IgD-negative memory B cell (primary cell): ENCODE results near the gene FN3K. TPM values are rescaled to one million over a fixed set of nuclear protein-coding genes. Genes with fewer than 3 reads are reported as not detected.

Source experiments
- H3K27ac Mint-ChIP-seq, 3 donors: one replicate each; pipeline ENCODE4 v1.8.0; 2020 to 2022; ENCODE audit warnings: mild to moderate bottlenecking in 3 of 3, mixed read lengths in 3 of 3, moderate library complexity in 1 of 3
- H3K27me3 Mint-ChIP-seq: one replicate; pipeline ENCODE4 v1.8.0; 2021; ENCODE audit warnings: mixed read lengths
- H3K36me3 Mint-ChIP-seq: one replicate; pipeline ENCODE4 v1.8.0; 2020; ENCODE audit warnings: mild to moderate bottlenecking, mixed read lengths
- H3K4me1 Mint-ChIP-seq, 3 donors: one replicate each; pipeline ENCODE4 v1.8.0; 2020 to 2022; ENCODE audit warnings: mixed read lengths in 3 of 3, mild to moderate bottlenecking in 1 of 3
- H3K4me3 Mint-ChIP-seq, 4 donors: one replicate each; pipeline ENCODE4 v1.8.0; 2020 to 2022; ENCODE audit warnings: mild to moderate bottlenecking in 4 of 4, mixed read lengths in 4 of 4, moderate library complexity in 3 of 4
- H3K9me3 Mint-ChIP-seq, 3 donors: one replicate each; pipeline ENCODE4 v1.8.0; 2020 to 2021; ENCODE audit warnings: mixed read lengths in 3 of 3, mild to moderate bottlenecking in 1 of 3
- polyA plus RNA-seq: library from polyadenylated mRNA; unstranded; fragments of 300-500 nt; fragmentation: Illumina TruSeq; gene quantifications from one replicate; pipeline ENCODE4 v1.2.3, GENCODE V29; 2021

Gene FN3K
- polyA plus RNA-seq, 1 donor from 2014 or later, result not detected

DNA sequence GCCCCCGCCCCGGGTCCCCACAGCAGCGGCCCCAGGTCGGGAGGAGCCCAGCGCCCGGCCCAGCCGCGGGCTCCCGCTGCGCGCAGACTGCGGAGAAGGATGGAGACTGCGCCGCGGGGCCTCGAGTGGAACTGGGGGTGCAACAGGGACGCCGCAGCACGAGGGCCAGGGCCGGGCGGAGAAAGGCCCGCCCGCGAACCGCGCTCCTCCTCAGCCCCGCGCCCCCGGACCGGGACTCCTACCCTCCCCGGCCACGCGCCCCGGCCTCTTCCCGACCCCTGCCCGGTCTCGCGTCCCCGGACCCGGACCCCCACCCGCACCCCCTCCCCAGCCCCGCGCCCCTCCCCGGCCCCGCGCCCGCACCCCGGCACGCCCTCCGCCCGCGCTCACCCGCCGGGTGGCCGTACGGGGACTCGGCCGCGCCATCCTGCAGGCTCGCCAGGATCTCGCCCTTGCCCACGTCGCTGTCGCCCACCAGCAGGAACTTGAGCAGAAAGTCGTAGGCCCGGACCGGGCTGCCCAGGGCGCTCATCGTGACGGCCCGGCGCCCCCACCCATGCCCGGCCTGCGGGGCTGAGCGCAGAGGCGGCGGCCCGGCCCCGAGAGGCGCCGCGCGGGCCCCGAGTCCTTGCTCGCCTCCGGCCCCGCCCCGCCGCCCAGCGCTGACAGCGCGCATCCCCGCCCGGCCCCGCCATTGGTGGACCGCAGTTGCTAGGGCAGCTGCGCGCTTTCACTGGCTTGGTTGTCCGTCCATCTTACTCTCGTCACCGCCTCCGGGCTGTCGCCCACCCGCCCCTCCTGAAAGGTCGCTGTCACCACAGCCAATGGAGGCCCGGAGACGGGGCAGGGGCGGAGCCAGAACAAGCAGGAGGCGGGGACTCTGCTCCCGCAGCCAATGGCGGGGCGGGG lies 37.1 kb upstream of the FN3K start, which contains the start of gene RAB40B:
TSS of gene RAB40B (minus strand) at position 634 of the 909 bp plus-strand sequence. CDS start at position 532, 102 bp downstream.
- Mint-ChIP-seq H3K36me3 (no peaks in the 10 kb centered on the region), H3K27ac (peak within 1 kb of the TSS in 1 of 3 donors; percentile 29), H3K9me3 (peaks cover 0 to 9% (median 5%) of the 10 kb centered on the region in 3 donors), H3K4me3 (peak within 1 kb of the TSS; percentile 85 to 93 (median 90)), H3K27me3 (peaks cover 4% of the 10 kb centered on the region), H3K4me1 (peaks cover 0 to 4% (median 4%) of the 10 kb centered on the region in 3 donors)

DNA sequence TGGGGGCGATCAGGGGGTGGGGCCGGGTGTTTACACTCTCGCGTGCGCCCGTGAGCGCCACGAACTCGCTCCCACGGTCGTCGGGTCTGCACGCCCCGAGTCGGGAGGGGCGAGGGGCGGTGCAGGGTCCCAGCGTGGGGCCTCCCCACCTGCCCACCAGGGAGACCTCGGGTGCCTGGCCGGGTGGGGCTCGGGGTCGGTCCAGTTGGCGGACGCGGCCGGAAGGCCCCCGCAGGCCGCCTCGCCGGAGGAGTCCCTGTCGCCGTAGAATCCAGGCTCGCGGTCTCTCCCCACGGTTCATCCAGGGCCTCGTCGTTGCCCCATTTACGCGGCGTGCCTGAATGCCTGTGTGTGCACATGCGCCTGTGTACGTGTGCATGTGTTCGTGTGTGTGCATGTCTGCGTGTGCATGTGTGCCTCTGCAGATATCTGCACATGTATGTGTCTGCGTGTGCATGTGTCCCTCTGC lies 36.4 kb upstream of the FN3K start:
- Mint-ChIP-seq H3K36me3 (no peaks in the 10 kb centered on the region), H3K27ac (peak overlapping the region in 1 of 3 donors; percentile 29), H3K4me1 (peaks cover 0 to 4% (median 4%) of the 10 kb centered on the region in 3 donors), H3K4me3 (peak overlapping the region; percentile 85 to 93 (median 90)), H3K27me3 (peaks cover 4% of the 10 kb centered on the region), H3K9me3 (peaks cover 0 to 9% (median 5%) of the 10 kb centered on the region in 3 donors)

DNA sequence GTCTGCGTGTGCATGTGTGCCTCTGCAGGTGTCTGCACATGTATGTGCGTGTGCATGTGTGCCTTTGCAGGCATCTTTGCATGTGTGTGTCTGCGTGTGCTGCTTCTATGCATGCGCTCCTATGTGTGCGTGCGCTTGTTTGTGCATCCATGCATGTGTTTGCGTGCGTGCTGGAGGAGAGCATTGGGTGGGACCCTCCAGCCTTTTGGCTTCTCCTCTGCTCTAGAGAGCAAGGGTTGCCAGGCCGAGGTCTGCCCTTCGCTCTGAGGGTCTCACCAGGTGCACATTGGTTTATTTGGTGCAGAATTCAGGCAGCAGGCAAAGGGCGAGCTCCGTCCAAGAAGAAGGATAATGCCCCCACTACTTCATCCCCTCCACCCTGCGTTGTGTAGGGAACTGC lies 35.9 kb upstream of the FN3K start:
- H3K27me3 Mint-ChIP-seq, result peaks cover 4% of the 10 kb centered on the region
- H3K9me3 Mint-ChIP-seq, result peaks cover 0 to 5% (median 3%) of the 10 kb centered on the region in 3 donors
- no peaks in the 10 kb centered on the region for H3K36me3 Mint-ChIP-seq
- peak overlapping the region; percentile 85 to 93 (median 89) for H3K4me3 Mint-ChIP-seq
- H3K27ac Mint-ChIP-seq, result peak overlapping the region in 1 of 3 donors; percentile 29
- H3K4me1 Mint-ChIP-seq, result peaks cover 0 to 4% (median 4%) of the 10 kb centered on the region in 3 donors

DNA sequence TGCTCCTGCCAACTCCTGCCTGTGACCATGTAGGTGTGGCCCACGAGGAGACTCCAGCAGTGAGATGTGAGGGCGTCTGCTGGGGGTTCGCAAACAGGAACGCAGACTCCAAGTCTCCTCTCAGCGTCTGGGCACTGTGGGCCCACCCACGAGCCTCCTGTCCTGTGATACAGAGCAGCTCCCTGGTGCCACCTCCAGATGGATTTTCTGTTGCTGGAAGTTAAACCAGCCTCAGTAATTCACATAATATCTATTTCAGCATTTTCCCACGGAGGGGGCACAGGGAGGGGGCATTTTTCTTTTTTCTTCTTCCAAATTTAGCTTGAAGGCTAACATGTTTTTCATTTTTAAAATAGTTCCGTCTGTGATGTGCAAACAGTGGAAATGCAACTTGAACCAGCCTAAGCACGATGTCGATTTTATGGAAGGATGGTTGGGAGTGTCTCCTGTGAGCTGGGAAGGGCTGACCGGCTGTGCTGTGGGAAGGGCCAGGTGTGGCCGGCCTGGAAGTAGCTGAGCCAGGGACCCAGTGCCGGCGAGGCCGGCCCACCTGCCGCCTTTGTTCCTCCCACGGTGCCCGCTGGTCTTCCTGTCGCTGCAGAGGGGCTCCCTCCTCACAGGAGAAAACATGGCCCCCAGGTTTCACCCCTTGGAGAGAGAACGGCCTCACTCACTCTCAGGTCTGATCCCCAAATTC lies 33.0 kb upstream of the FN3K start:
- Mint-ChIP-seq H3K4me1 (peaks cover 4 to 5% (median 4%) of the 10 kb centered on the region in 3 donors), H3K27me3 (peaks cover 3% of the 10 kb centered on the region), H3K4me3 (peak overlapping the region in 2 of 4 donors; percentile 29 to 47), H3K9me3 (no peaks in the 10 kb centered on the region), H3K36me3 (no peaks in the 10 kb centered on the region), H3K27ac (no peak overlapping the region)

DNA sequence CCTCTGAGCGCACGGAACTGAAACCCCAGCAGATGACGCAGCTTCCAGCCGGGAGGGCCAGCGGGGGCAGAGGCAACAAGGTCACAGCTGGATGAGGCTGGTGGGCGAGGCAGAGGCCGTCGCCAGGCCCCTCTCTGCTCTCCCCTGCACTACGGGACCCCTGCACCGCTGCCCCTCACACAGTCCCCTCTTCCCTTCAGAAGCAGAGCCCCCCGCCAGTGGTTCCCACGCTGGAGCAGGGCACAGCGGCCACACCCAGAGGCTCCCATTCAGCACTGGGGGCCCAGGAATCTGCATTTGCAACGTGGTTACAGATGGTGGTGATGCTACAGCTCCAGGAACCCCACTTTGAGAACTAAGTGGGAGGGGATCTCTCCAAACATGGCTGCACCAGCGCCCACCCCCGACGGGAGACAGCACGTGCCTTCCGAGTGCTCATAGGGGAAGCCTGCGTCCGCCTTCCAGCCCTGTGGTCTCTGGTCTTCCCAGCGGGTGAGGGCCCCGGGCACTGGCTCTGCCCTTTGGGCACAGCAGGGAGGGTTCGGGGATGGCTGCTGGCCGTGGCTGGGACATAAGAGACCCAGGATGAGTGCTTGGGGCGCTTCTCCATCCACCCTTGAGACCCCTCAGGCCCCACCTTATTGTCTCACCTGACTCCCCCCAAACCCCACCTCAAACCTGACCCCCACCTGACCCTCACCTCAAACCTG lies 32.2 kb upstream of the FN3K start:
- Mint-ChIP-seq H3K4me1 (peaks cover 10 to 11% (median 11%) of the 10 kb centered on the region in 3 donors), H3K4me3 (peak overlapping the region in 1 of 4 donors; percentile 29), H3K36me3 (no peaks in the 10 kb centered on the region), H3K27me3 (peaks cover 3% of the 10 kb centered on the region), H3K9me3 (no peaks in the 10 kb centered on the region), H3K27ac (no peak overlapping the region)

DNA sequence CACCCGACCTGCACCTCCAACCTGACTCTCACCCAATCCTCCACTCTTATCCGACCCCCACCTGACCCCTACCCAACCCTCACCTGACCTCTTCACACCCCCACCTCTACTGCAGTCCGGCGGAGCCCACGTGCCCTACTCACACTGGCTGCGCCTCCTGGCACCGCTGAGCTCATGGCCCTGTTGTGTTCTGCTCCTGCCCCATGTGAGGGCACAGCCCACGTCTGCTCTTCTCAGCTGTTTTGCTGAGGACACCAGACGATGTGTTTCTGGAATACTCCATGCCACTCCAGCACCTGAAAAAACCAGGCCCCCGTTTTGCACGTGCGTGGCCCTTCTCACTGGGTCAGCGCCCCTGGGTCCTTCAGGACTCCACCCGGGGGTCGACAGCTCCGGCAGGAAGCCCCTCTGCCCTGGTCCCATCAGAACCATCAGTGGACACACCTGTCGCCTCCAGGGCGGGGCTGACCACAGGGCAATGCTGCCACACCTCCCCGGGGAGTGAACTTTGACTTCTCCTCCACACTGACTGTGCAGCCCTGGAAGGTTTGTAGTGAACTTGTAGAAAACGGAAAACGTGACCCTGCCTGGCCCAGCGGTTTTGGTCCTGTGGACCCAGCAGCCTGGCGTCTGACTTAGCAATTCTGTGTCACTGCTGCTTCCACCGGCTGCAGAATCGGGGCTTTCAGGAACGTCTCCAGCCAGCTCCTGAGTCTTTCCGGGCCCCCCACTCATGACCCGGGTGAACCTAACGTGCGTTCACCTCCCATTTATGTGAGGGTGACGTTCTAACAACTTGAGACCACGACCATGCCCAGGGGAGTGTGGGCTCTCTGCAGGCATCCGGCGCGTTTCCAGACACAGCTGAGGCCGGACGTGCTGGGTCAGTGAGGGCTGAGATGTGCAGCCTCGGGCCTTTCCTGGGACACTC lies 31.2 kb upstream of the FN3K start:
- Mint-ChIP-seq H3K27ac (no peak overlapping the region), H3K9me3 (no peaks in the 10 kb centered on the region), H3K27me3 (peaks cover 3% of the 10 kb centered on the region), H3K4me3 (no peak overlapping the region), H3K4me1 (peaks cover 9 to 13% (median 11%) of the 10 kb centered on the region in 3 donors), H3K36me3 (no peaks in the 10 kb centered on the region)

DNA sequence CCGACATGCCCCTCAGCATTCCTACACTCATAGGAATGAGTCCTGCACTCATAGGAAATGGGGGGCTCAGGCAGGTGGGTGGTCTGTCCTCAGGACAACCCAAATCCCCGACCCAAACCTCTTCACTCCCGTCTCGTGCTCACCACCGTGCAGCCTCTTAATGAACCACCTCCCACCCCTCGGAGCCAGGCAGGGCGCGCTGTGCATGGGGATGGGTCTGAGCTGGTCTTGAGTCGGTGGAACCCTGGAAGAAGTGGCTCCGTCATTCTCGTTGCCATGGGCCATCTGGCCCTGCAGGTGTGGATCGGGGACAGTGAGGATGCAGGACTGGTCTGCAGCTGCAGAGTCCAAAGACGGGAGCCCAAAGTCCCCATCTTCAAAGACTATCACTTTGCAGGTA lies 30.5 kb upstream of the FN3K start:
- Mint-ChIP-seq H3K27ac (no peak overlapping the region), H3K9me3 (no peaks in the 10 kb centered on the region), H3K36me3 (no peaks in the 10 kb centered on the region), H3K27me3 (peaks cover 3% of the 10 kb centered on the region), H3K4me3 (no peak overlapping the region), H3K4me1 (peaks cover 8 to 13% (median 8%) of the 10 kb centered on the region in 3 donors)

DNA sequence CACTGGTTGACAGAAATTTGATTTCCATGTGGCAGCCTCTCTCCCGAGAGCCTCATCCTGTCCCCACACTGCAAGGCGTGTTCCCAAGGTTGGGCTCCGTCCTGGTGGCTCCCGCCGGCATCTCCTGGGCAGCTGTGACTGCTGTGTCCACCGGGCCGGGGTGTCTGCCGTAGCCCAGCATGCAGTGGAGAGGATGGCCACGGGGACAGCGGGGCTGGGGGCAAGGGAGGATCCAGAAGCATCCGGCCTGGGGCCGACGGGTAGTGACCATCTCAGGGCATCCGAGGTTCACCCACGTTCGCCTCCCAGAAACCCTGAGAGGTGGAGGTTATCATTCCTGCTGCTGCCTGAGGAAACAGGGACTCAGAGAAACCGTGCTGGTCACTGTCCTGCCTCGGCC lies 29.7 kb upstream of the FN3K start:
- no peaks in the 10 kb centered on the region for H3K9me3 Mint-ChIP-seq
- no peak overlapping the region for H3K4me3 Mint-ChIP-seq
- no peak overlapping the region for H3K27ac Mint-ChIP-seq
- H3K27me3 Mint-ChIP-seq, result peaks cover 4% of the 10 kb centered on the region
- no peaks in the 10 kb centered on the region for H3K36me3 Mint-ChIP-seq
- H3K4me1 Mint-ChIP-seq, result peaks cover 7 to 13% (median 8%) of the 10 kb centered on the region in 3 donors

DNA sequence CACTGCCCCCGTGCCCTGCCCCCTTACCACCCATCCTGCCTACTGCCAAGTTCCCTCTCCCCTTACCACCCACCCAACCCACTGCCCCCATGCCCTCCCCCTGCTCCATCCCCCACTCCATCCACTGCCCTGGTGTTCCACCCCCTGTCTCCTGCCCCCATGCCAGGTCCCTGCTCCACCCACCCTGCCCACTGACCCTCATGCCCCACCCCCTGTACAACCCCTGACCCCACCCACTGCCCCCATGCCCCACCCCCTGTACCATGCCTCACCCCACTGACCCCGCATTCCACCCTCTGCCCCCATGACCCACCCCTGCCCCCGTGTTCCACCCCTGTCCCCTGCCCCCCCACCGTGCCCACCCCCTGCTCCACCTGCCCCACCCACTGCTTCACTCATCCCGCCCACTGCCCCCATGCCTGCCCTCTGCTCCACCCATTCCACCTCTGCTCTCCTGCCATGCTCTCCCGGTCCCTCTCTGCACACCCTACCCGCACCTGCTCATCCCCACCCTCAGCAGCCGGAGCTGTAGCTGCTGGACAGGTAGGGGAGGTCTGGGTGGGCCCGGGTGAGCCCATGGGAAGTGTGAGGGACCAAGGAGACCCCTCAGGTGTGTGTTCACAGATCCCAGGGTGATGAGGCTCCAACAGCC lies 26.3 kb upstream of the FN3K start:
- Mint-ChIP-seq H3K27ac (no peak overlapping the region), H3K4me1 (peaks cover 8 to 13% (median 8%) of the 10 kb centered on the region in 3 donors), H3K27me3 (peaks cover 8% of the 10 kb centered on the region), H3K4me3 (no peak overlapping the region), H3K36me3 (no peaks in the 10 kb centered on the region), H3K9me3 (no peaks in the 10 kb centered on the region)

DNA sequence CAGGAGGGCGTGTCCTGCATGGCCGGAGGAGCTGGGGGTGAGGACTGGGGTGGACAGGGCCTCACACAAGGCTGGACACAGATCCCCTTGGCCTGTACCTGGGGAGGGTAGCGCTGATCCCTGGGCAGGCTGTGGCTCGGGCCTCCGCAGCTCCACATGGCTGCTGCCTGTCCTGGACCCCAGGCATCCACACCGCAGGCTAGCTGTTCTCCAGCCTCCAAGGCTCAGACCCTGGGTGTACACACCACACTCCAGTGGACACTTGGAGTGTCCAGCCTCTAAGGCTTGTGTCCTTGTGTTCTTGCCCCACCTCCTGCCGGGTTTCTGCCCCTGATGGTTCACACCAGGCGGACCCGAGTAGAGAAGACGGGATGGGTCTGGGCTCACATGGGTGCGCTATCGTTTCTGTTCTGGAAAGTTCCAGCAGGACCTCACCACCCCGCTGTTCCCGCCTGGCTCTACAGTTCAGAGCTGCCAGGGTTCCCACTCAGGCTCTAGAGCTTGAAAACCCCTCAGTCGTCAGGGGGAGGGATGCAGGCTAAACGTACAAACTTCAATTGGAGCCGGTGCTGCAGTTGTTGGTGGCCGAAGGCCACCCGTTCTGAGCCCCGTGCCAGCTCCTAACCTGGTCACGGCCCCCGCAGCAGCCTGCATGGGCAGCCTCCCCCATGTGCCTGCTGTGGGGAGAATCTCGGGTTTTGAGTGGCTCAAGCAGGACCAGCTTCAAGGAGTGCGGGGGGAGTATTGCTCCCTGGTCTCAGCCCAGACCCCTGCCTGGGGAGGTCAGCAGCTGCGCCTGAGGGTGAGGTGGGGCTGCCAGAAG lies 25.5 kb upstream of the FN3K start:
- H3K27me3 Mint-ChIP-seq, result peaks cover 7% of the 10 kb centered on the region
- peaks cover 8 to 13% (median 8%) of the 10 kb centered on the region in 3 donors for H3K4me1 Mint-ChIP-seq
- H3K27ac Mint-ChIP-seq, result no peak overlapping the region

DNA sequence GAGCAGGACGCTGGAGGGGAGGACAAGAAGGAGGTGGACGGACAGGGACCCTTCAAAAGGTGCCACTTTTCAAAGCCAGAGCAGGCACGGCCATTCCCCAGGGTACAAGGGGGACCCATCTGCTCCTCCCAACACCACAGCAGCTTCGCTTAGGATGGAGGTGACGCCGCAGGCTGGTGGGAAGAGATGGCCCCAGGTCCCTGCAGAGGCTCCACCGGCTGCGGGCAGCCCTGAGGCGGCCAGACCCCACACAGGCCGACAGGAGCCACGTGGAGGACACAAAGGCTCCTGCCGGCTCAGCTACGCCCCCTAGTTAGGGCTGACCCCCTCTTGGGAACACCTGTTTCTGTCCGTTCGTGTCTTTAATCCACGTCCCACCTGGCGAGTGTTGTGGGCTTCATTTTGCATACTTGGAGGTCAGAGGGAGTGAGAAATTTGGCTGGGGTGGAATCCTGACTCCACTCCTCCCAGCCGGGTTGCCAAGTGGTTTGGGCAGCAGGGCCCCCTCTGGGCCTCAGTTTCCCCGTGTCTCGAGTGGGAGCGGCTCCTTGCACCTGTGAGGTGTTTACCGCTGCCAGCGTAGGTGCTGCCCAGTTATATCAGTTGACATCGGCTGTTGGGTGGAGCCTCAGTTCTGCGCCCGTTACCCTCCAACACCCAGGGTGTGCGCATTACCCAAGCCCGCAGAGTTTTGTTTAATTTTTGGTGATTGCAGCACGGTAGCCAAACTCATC lies 24.7 kb upstream of the FN3K start:
- H3K4me1 Mint-ChIP-seq, result peaks cover 10 to 15% (median 10%) of the 10 kb centered on the region in 3 donors
- peak overlapping the region in 1 of 3 donors; percentile 78 for H3K27ac Mint-ChIP-seq
- peak overlapping the region in 1 of 4 donors; percentile 22 for H3K4me3 Mint-ChIP-seq
- H3K27me3 Mint-ChIP-seq, result peaks cover 5% of the 10 kb centered on the region
- no peaks in the 10 kb centered on the region for H3K9me3 Mint-ChIP-seq
- no peaks in the 10 kb centered on the region for H3K36me3 Mint-ChIP-seq

More for the DNA sequence above, 25.5 kb upstream of the FN3K start:
- peak overlapping the region in 1 of 4 donors; percentile 22 for H3K4me3 Mint-ChIP-seq
- H3K36me3 Mint-ChIP-seq, result no peaks in the 10 kb centered on the region
- no peaks in the 10 kb centered on the region for H3K9me3 Mint-ChIP-seq

DNA sequence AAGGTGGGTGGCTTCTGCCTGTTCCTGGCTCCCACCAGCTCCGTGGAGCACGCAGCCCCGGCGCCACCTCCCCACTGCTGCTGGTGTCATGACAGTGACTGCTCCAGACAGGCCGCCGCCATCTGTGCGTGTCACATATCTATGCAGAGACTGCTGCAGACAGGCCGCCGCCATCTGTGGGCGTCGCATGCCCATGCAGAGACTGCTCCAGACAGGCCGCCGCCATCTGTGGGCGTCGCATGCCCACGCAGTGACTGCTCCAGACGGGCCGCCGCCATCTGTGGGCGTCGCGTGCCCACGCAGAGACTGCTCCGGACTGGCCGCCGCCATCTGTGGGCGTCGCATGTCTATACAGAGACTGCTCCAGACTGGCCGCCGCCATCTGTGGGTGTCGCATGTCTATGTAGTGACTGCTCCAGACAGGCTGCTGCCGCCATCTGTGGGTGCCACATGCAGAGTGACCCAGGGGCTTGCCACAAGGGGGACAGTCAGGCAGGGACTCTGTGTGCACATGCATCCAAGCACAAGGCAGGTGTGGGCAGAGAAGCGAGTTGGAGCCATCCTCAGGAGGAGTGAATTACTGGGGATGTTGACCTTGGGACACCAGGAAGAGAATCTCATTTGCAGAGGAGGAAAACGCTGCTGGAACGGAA lies 22.2 kb upstream of the FN3K start:
- Mint-ChIP-seq H3K27me3 (peaks cover 5% of the 10 kb centered on the region), H3K36me3 (no peaks in the 10 kb centered on the region), H3K9me3 (no peaks in the 10 kb centered on the region), H3K4me1 (peaks cover 14 to 16% (median 15%) of the 10 kb centered on the region in 3 donors), H3K27ac (peak overlapping the region in 1 of 3 donors; percentile 3), H3K4me3 (peak overlapping the region in 1 of 4 donors; percentile 78)
